Natural killer cell (primary cell): ENCODE results near the gene SBSN. TPM values are rescaled to one million over a fixed set of nuclear protein-coding genes. Genes with fewer than 3 reads are reported as not detected.

ENCODE experiments used
- ATAC-seq, 3 donors: fragments of 150-1000 bp in 2 of 3; fragments of 200-7000 bp in 1 of 3; cut with Tn5 transposase; 1 replicate in 1 of 3; 2 replicates in 2 of 3; pipeline ENCODE4 v1.10.0; 2021; ENCODE audit warnings: mild to moderate bottlenecking in 2 of 3, moderate library complexity in 2 of 3
- DNase-seq, 2 donors: peaks; one replicate each; pipeline versions ENCODE4 v3.0.0 to v3.0.0-alpha.2; 2013 to 2021; ENCODE audit warnings: mixed read lengths in 1 of 2
- H3K27ac ChIP-seq: one replicate; pipeline ENCODE4 v1.5.1; 2013; ENCODE audit warnings: mild to moderate bottlenecking, low read length
- H3K27me3 ChIP-seq: one replicate; pipeline ENCODE4 v1.6.1; 2013; ENCODE audit warnings: low read length; ENCODE audit not compliant: control insufficient read depth, insufficient read depth
- H3K36me3 ChIP-seq: one replicate; pipeline ENCODE4 v1.6.1; 2013; ENCODE audit warnings: low read length; ENCODE audit not compliant: control insufficient read depth, insufficient read depth
- H3K4me1 ChIP-seq: one replicate; pipeline ENCODE4 v1.6.1; 2013; ENCODE audit warnings: low read length; ENCODE audit not compliant: control insufficient read depth, insufficient read depth
- H3K4me3 ChIP-seq: one replicate; pipeline ENCODE4 v1.5.1; 2013; ENCODE audit warnings: low read length
- H3K9me3 ChIP-seq: one replicate; pipeline ENCODE4 v1.6.1; 2013; ENCODE audit warnings: low read length; ENCODE audit not compliant: control insufficient read depth, insufficient read depth
- H3K27ac Mint-ChIP-seq, 2 donors: one replicate each; pipeline ENCODE4 v1.8.0; 2022; ENCODE audit warnings: mild to moderate bottlenecking in 2 of 2, mixed read lengths in 2 of 2, moderate library complexity in 1 of 2
- H3K27me3 Mint-ChIP-seq, 2 donors: one replicate each; pipeline ENCODE4 v1.8.0; 2022; ENCODE audit warnings: low read depth in 2 of 2, mixed read lengths in 2 of 2
- H3K36me3 Mint-ChIP-seq: one replicate; pipeline ENCODE4 v1.8.0; 2022; ENCODE audit warnings: mixed read lengths
- H3K4me1 Mint-ChIP-seq, 2 donors: one replicate each; pipeline ENCODE4 v1.8.0; 2022; ENCODE audit warnings: mixed read lengths in 2 of 2
- H3K4me3 Mint-ChIP-seq: one replicate; pipeline ENCODE4 v1.8.0; 2022; ENCODE audit warnings: mild to moderate bottlenecking, moderate library complexity, mixed read lengths
- H3K9me3 Mint-ChIP-seq, 2 donors: one replicate each; pipeline ENCODE4 v1.8.0; 2022; ENCODE audit warnings: mixed read lengths in 2 of 2
- CTCF ChIP-seq: fragments of 200-600 bp; IDR thresholded peaks from one replicate; pipeline ENCODE4 v1.8.0; 2022; ENCODE audit warnings: antibody characterized with exemption
- WGBS: methylation state at CpG from one replicate; pipeline ENCODE4 v1.1.7; 2013; ENCODE audit warnings: missing lambda C conversion rate; ENCODE audit not compliant: insufficient coverage; 5-methylcytosine and 5-hydroxymethylcytosine counted together
- intact Hi-C: fragments of 100-400 bp; cut with micrococcal nuclease; formaldehyde crosslinking; loops from one replicate; pipeline ENCODE4 v1.14.2; 2022
- total RNA-seq, 4 donors: library from RNA; stranded (reverse); fragments of 120-200 nt in 1 of 4; gene quantifications; one replicate each; pipeline versions ENCODE4 v1.2.3 to v1.2.4, GENCODE V29; 2013 to 2022

The SBSN gene
- total RNA-seq, 3 donors from 2014 or later (not counting 1 experiment from before 2014, with no cell fraction given): not detected

GRCh38 chr19:35490364-35490763, 37.7 kb downstream of the SBSN start, which contains the start of gene KRTDAP:
TSS of gene KRTDAP (minus strand) at chr19:35490464. CDS start at chr19:35490442, 22 bp downstream.
- peaks cover 0 to 7% of the 10 kb centered on the region in 2 donors for H3K4me1 Mint-ChIP-seq
- Histone ChIP-seq H3K4me3 (no peak within 1 kb of the TSS), H3K27me3 (no peaks in the 10 kb centered on the region), H3K36me3 (no peaks in the 10 kb centered on the region), H3K9me3 (no peaks in the 10 kb centered on the region), H3K4me1 (peaks cover 6% of the 10 kb centered on the region), H3K27ac (no peak within 1 kb of the TSS)
- no peaks in the 10 kb centered on the region for H3K36me3 Mint-ChIP-seq
- intact Hi-C loops: no loop called here
- WGBS: 74% methylated on average over 9 of the region's 9 CpGs
- DNase-seq (no peak), ATAC-seq (no peak)
- H3K27ac Mint-ChIP-seq: no peak within 1 kb of the TSS
- H3K27me3 Mint-ChIP-seq: peaks cover 15 to 22% of the 10 kb centered on the region in 2 donors
- no peak within 1 kb of the TSS for H3K4me3 Mint-ChIP-seq
- H3K9me3 Mint-ChIP-seq: no peaks in the 10 kb centered on the region
- TF ChIP-seq CTCF: no peak

- peaks cover 15 to 21% of the 10 kb centered on the region in 2 donors for H3K27me3 Mint-ChIP-seq
- H3K27ac Mint-ChIP-seq: no peak overlapping the region
- ATAC-seq (no peak), DNase-seq (no peak)
- no peaks in the 10 kb centered on the region for H3K4me1 Mint-ChIP-seq
- no peak for TF ChIP-seq CTCF
- H3K9me3 Mint-ChIP-seq: no peaks in the 10 kb centered on the region
- H3K9me3 ChIP-seq: no peaks in the 10 kb centered on the region
- H3K4me3 ChIP-seq: no peak overlapping the region
- H3K36me3 ChIP-seq: no peaks in the 10 kb centered on the region
- no peak overlapping the region for H3K4me3 Mint-ChIP-seq
- intact Hi-C loops: no loop called here
- H3K36me3 Mint-ChIP-seq: no peaks in the 10 kb centered on the region
- no peaks in the 10 kb centered on the region for H3K27me3 ChIP-seq
- 93% methylated on average over 15 of the region's 16 CpGs for WGBS
- no peaks in the 10 kb centered on the region for H3K4me1 ChIP-seq
- H3K27ac ChIP-seq: no peak overlapping the region
Observed at GRCh38 chr19:35488677-35489076, 39.4 kb downstream of the SBSN start.

- Mint-ChIP-seq H3K36me3 (no peaks in the 10 kb centered on the region), H3K4me1 (no peaks in the 10 kb centered on the region), H3K27ac (no peak overlapping the region), H3K27me3 (peaks cover 15 to 19% of the 10 kb centered on the region in 2 donors), H3K4me3 (no peak overlapping the region), H3K9me3 (no peaks in the 10 kb centered on the region)
- H3K9me3 ChIP-seq: no peaks in the 10 kb centered on the region
- H3K4me3 ChIP-seq: no peak overlapping the region
- ATAC-seq (no peak), DNase-seq (no peak)
- no peaks in the 10 kb centered on the region for H3K4me1 ChIP-seq
- 82% methylated on average over 10 of the region's 10 CpGs for WGBS
- intact Hi-C loops: no loop called here
- H3K36me3 ChIP-seq: no peaks in the 10 kb centered on the region
- no peaks in the 10 kb centered on the region for H3K27me3 ChIP-seq
- H3K27ac ChIP-seq: no peak overlapping the region
- no peak for TF ChIP-seq CTCF
Observed at GRCh38 chr19:35487656-35488182, 40.4 kb downstream of the SBSN start.

- H3K9me3 ChIP-seq: no peaks in the 10 kb centered on the region
- WGBS: 98% methylated on average over 3 of the region's 3 CpGs
Observed at GRCh38 chr19:35486268-35486708, 41.8 kb downstream of the SBSN start.

More at GRCh38 chr19:35486268-35486708, 41.8 kb downstream of the SBSN start:
- Mint-ChIP-seq H3K27ac (no peak overlapping the region), H3K4me3 (no peak overlapping the region), H3K4me1 (no peaks in the 10 kb centered on the region), H3K9me3 (no peaks in the 10 kb centered on the region), H3K36me3 (no peaks in the 10 kb centered on the region), H3K27me3 (peaks cover 14 to 15% of the 10 kb centered on the region in 2 donors)
- Histone ChIP-seq H3K27me3 (no peaks in the 10 kb centered on the region), H3K4me3 (no peak overlapping the region), H3K4me1 (no peaks in the 10 kb centered on the region), H3K27ac (no peak overlapping the region), H3K36me3 (no peaks in the 10 kb centered on the region)
- DNase-seq (no peak), ATAC-seq (no peak)
- intact Hi-C loops: no loop called here
- TF ChIP-seq CTCF: no peak
